ENCODE results near the gene SST. TPM values are rescaled to one million over a fixed set of nuclear protein-coding genes. Genes with fewer than 3 reads are reported as not detected.

The SST gene
- total and polyA plus RNA-seq, 2 of the 8 experiments (the other 6 are each of a cell fraction or from before 2014, with no cell fraction given): 0.50 TPM; not detected in 1

GRCh38 chr3:187706971-187707370 is 36.8 kb upstream of the SST start:
- FAIRE-seq (no peak), DNase-seq (ENCODE audit: low read depth in 1 of 2, low spot score in 2 of 2) (no peak)
- Histone ChIP-seq H2BK15ac (ENCODE audit: low read length) (no peak overlapping the region; the same call in 1 of the 2 replicates), H3K23me2 (ENCODE audit: low read depth, low read length) (0 out of 2 replicates have a peak, but pooled peaks cover 2% of the 10 kb centered on the region), H3K79me1 (ENCODE audit: low read depth, low read length) (no peaks in the 10 kb centered on the region), H2BK12ac (ENCODE audit: low read depth, low read length) (no peak overlapping the region), H3K4me3 (ENCODE audit: extremely low read depth in 1 of 4, insufficient read depth in 2 of 4, low read depth in 3 of 4, low read length in 4 of 4) (no peak overlapping the region), H3K9ac (replicated peaks in 1 of 4; ENCODE audit: extremely low read depth in 1 of 4, low read depth in 3 of 4, low read length in 3 of 4) (no peak overlapping the region; a peak in 1 of 7 replicates), H3K18ac (ENCODE audit: extremely low read depth, low read length) (no peak overlapping the region), H3K4me2 (ENCODE audit: insufficient read depth in 1 of 2, low read depth in 2 of 2, low read length in 2 of 2) (no peak overlapping the region), H3K27ac (ENCODE audit: low read depth, low read length) (no peak overlapping the region), H3K56ac (replicated peaks; ENCODE audit: insufficient read length, low read depth, low read length) (no peak overlapping the region), H2AFZ (ENCODE audit: low read length) (no peak overlapping the region), H3K79me2 (ENCODE audit: control insufficient read depth in 1 of 2, insufficient read depth in 2 of 2, low read length in 2 of 2) (no peaks in the 10 kb centered on the region), H3K23ac (ENCODE audit: insufficient read length) (no peak overlapping the region), H3K36me3 (ENCODE audit: control insufficient read depth in 2 of 4, insufficient read depth in 4 of 4, low read length in 3 of 4) (no peaks in the 10 kb centered on the region), H3K27me3 (replicated peaks in 1 of 4; ENCODE audit: control insufficient read depth in 3 of 4, extremely low read depth in 1 of 4, insufficient read depth in 3 of 4, low read length in 3 of 4) (no peaks in the 10 kb centered on the region), H3K14ac (ENCODE audit: insufficient read length) (no peak overlapping the region), H4K5ac (ENCODE audit: insufficient read length, low read depth, low read length) (no peak overlapping the region), H3K4me1 (replicated peaks in 1 of 4; ENCODE audit: control insufficient read depth in 3 of 4, insufficient read depth in 4 of 4, low read length in 3 of 4) (no peaks in the 10 kb centered on the region), H4K20me1 (replicated peaks in 1 of 2; ENCODE audit: control insufficient read depth in 1 of 2, insufficient read depth in 2 of 2, low read length in 2 of 2) (no peaks in the 10 kb centered on the region), H2BK120ac (replicated peaks; ENCODE audit: low read depth, low read length) (no peak overlapping the region), H2AK5ac (ENCODE audit: low read depth, low read length) (no peak overlapping the region), H2BK20ac (ENCODE audit: low read length) (no peak overlapping the region), H3K4ac (replicated peaks; ENCODE audit: insufficient read length, low read depth, low read length) (no peak overlapping the region), H3K9me3 (ENCODE audit: insufficient read depth in 2 of 2, low read depth in 1 of 2, low read length in 1 of 2) (no peaks in the 10 kb centered on the region), H4K91ac (replicated peaks; ENCODE audit: insufficient read length, low read length) (no peak overlapping the region), H4K8ac (ENCODE audit: extremely low read depth, insufficient read depth, low read length) (no peak overlapping the region), H2BK5ac (ENCODE audit: low read depth, low read length) (no peak overlapping the region)
- 93% methylated on average over 2 of the region's 2 CpGs; no CpG with 5 or more reads in 1 of the 2 experiments for WGBS, 2 experiments (ENCODE audit: extremely low coverage in 1 of 2, insufficient coverage in 1 of 2, insufficient read length in 1 of 2, insufficient replicate concordance in 2 of 2, low coverage in 1 of 2, low lambda C conversion rate in 2 of 2, missing lambda C conversion rate in 1 of 2)
- POLR2A ChIA-PET (ENCODE audit: partially characterized antibody): no interaction called here
- CTCF ChIA-PET (ENCODE audit: partially characterized antibody): interaction anchor here (2.7 to 23.0 kb wide), 2 partner anchors 27 to 387 kb away, joined by 11 to 280 read pairs; no protein-coding TSS in a partner anchor
- TF ChIP-seq POU5F1 (IDR thresholded peaks at IDR 0.05; ENCODE audit: low read depth, low read length) (no peak), SIN3A (conservative IDR thresholded peaks at IDR 0.05 in 1 of 2, IDR thresholded peaks at IDR 0.05 in 1 of 2; ENCODE audit: low read depth in 1 of 2, low read length in 2 of 2) (no peak), SP4 (IDR thresholded peaks at IDR 0.05; ENCODE audit: low read length) (no peak), SP1 (IDR thresholded peaks at IDR 0.05; ENCODE audit: low read depth, low read length) (no peak), E2F6 (IDR thresholded peaks at IDR 0.05) (no peak)
